Measurements from ENCODE around the gene MAZ. TPM values are rescaled to one million over a fixed set of nuclear protein-coding genes. Genes with fewer than 3 reads are reported as not detected.

Gene MAZ
- polyA plus RNA-seq, 1 donor from 2014 or later, result 147 TPM

GRCh38 chr16:29775742-29776408 lies 30.5 kb upstream of the MAZ start:
- no peak overlapping the region for H3K4me3 ChIP-seq (ENCODE audit: low read length)
- H3K4me2 ChIP-seq (ENCODE audit: low read length), result no peak overlapping the region
- H3K9me2 ChIP-seq (ENCODE audit: insufficient read depth, low read length), result no peaks in the 10 kb centered on the region
- no peaks in the 10 kb centered on the region for H3K27me3 ChIP-seq (ENCODE audit: insufficient read depth, low read depth, low read length)
- no peaks in the 10 kb centered on the region for H3K36me3 ChIP-seq (ENCODE audit: insufficient read depth, low read length)
- no peaks in the 10 kb centered on the region for H3F3A ChIP-seq (ENCODE audit: insufficient read depth, low read length, poor library complexity, severe bottlenecking)
- no peak overlapping the region for H2AFZ ChIP-seq (ENCODE audit: low read depth, low read length)
- no peak overlapping the region for H3K9ac ChIP-seq (ENCODE audit: low read length)
- H4K20me1 ChIP-seq (ENCODE audit: insufficient read depth), result no peaks in the 10 kb centered on the region
- H3K9me3 ChIP-seq (ENCODE audit: low read length), result no peaks in the 10 kb centered on the region
- no peak overlapping the region for H3K27ac ChIP-seq (ENCODE audit: low read length)
- H3K79me2 ChIP-seq (replicated peaks; ENCODE audit: insufficient read depth, low read length), result no peaks in the 10 kb centered on the region
- TF ChIP-seq EP300 (conservative IDR thresholded peaks at IDR 0.05; ENCODE audit: poor library complexity, severe bottlenecking) (no peak), REST (IDR thresholded peaks at IDR 0.05; ENCODE audit: borderline replicate concordance) (no peak), TAF1 (IDR thresholded peaks at IDR 0.05; ENCODE audit: low read depth) (no peak), POLR2AphosphoS5 (IDR thresholded peaks at IDR 0.05) (no peak), CTCF (IDR thresholded peaks at IDR 0.05; ENCODE audit: poor library complexity, severe bottlenecking) (no peak), SMC3 (conservative IDR thresholded peaks at IDR 0.05; ENCODE audit: poor library complexity) (no peak), MXI1 (conservative IDR thresholded peaks at IDR 0.05; ENCODE audit: poor library complexity, severe bottlenecking) (no peak), RAD21 (conservative IDR thresholded peaks at IDR 0.05) (no peak), EZH2 (IDR thresholded peaks at IDR 0.05; ENCODE audit: borderline replicate concordance, insufficient read depth, low read length, poor library complexity, severe bottlenecking) (no peak)

GRCh38 chr16:29777576-29778350 lies 28.6 kb upstream of the MAZ start, which contains the start of gene ZG16:
Gene ZG16 (plus strand): TSS chr16:29778256. CDS start chr16:29779267, 1,011 bp downstream.
- Histone ChIP-seq H3K9me2 (ENCODE audit: insufficient read depth, low read length) (no peaks in the 10 kb centered on the region), H3K27ac (ENCODE audit: low read length) (no peak within 1 kb of the TSS), H3K4me3 (ENCODE audit: low read length) (no peak within 1 kb of the TSS), H4K20me1 (ENCODE audit: insufficient read depth) (no peaks in the 10 kb centered on the region), H3K36me3 (ENCODE audit: insufficient read depth, low read length) (no peaks in the 10 kb centered on the region), H3F3A (ENCODE audit: insufficient read depth, low read length, poor library complexity, severe bottlenecking) (no peaks in the 10 kb centered on the region), H2AFZ (ENCODE audit: low read depth, low read length) (no peak within 1 kb of the TSS), H3K9ac (ENCODE audit: low read length) (no peak within 1 kb of the TSS), H3K4me2 (ENCODE audit: low read length) (no peak within 1 kb of the TSS), H3K27me3 (ENCODE audit: insufficient read depth, low read depth, low read length) (no peaks in the 10 kb centered on the region), H3K9me3 (ENCODE audit: low read length) (no peaks in the 10 kb centered on the region), H3K79me2 (replicated peaks; ENCODE audit: insufficient read depth, low read length) (no peaks in the 10 kb centered on the region)
- TF ChIP-seq SMC3 (conservative IDR thresholded peaks at IDR 0.05; ENCODE audit: poor library complexity), result no peak
- TF ChIP-seq EZH2 (IDR thresholded peaks at IDR 0.05; ENCODE audit: borderline replicate concordance, insufficient read depth, low read length, poor library complexity, severe bottlenecking), result no peak
- TF ChIP-seq REST (IDR thresholded peaks at IDR 0.05; ENCODE audit: borderline replicate concordance), result no peak
- TF ChIP-seq CTCF (IDR thresholded peaks at IDR 0.05; ENCODE audit: poor library complexity, severe bottlenecking), result no peak
- no peak for TF ChIP-seq POLR2AphosphoS5 (IDR thresholded peaks at IDR 0.05)
- no peak for TF ChIP-seq TAF1 (IDR thresholded peaks at IDR 0.05; ENCODE audit: low read depth)
- no peak for TF ChIP-seq RAD21 (conservative IDR thresholded peaks at IDR 0.05)
- no peak for TF ChIP-seq MXI1 (conservative IDR thresholded peaks at IDR 0.05; ENCODE audit: poor library complexity, severe bottlenecking)
- TF ChIP-seq EP300 (conservative IDR thresholded peaks at IDR 0.05; ENCODE audit: poor library complexity, severe bottlenecking), result no peak
